ENCODE results near the gene BTBD9. TPM values are rescaled to one million over a fixed set of nuclear protein-coding genes. Genes with fewer than 3 reads are reported as not detected.

BTBD9 gene
- total RNA-seq, 4 donors from 2014 or later: 15.4 to 50.0 (median 21.9) TPM

- no peaks in the 10 kb centered on the region for H3K27me3 ChIP-seq
- H3K4me1 ChIP-seq: peaks cover 24% of the 10 kb centered on the region
- peaks cover 4% of the 10 kb centered on the region for H3K36me3 ChIP-seq
- 90% methylated on average over 1 of the region's 1 CpG for WGBS
- TF ChIP-seq CTCF (IDR thresholded peaks at IDR 0.05): no peak
- no peak for TF ChIP-seq POLR2AphosphoS5 (IDR thresholded peaks at IDR 0.05)
- no peak for TF ChIP-seq EP300 (IDR thresholded peaks at IDR 0.05)
- no peak for TF ChIP-seq POLR2A (IDR thresholded peaks at IDR 0.05)
- H3K4me3 ChIP-seq: no peak overlapping the region
- H3K27ac ChIP-seq: no peak overlapping the region
- no peak for DNase-seq (ENCODE audit: low spot score in 2 of 2)
- H3K9me3 ChIP-seq: no peaks in the 10 kb centered on the region
These were observed 493.0 kb downstream of the BTBD9 start for GRCh38 chr6:38146734-38147027.

GRCh38 chr6:38146021-38146733, 493.6 kb downstream of the BTBD9 start:
- Histone ChIP-seq H3K36me3 (peaks cover 4% of the 10 kb centered on the region), H3K27me3 (no peaks in the 10 kb centered on the region), H3K4me1 (peaks cover 24% of the 10 kb centered on the region), H3K27ac (no peak overlapping the region), H3K4me3 (no peak overlapping the region), H3K9me3 (no peaks in the 10 kb centered on the region)
- no peak for DNase-seq (ENCODE audit: low spot score in 2 of 2)
- TF ChIP-seq POLR2AphosphoS5 (IDR thresholded peaks at IDR 0.05): no peak
- TF ChIP-seq CTCF (IDR thresholded peaks at IDR 0.05): no peak
- TF ChIP-seq EP300 (IDR thresholded peaks at IDR 0.05): no peak
- no peak for TF ChIP-seq POLR2A (IDR thresholded peaks at IDR 0.05)
- 55% methylated on average over 8 of the region's 8 CpGs for WGBS

- TF ChIP-seq CTCF (IDR thresholded peaks at IDR 0.05) (no peak), EP300 (IDR thresholded peaks at IDR 0.05) (no peak), POLR2AphosphoS5 (IDR thresholded peaks at IDR 0.05) (no peak), POLR2A (IDR thresholded peaks at IDR 0.05) (no peak)
- H3K4me1 ChIP-seq: peaks cover 9% of the 10 kb centered on the region
- 91% methylated on average over 5 of the region's 5 CpGs for WGBS
- H3K27ac ChIP-seq: no peak overlapping the region
- H3K36me3 ChIP-seq: peaks cover 4% of the 10 kb centered on the region
- no peaks in the 10 kb centered on the region for H3K9me3 ChIP-seq
- H3K4me3 ChIP-seq: no peak overlapping the region
- H3K27me3 ChIP-seq: no peaks in the 10 kb centered on the region
- DNase-seq (ENCODE audit: low spot score in 2 of 2): no peak
These were observed 495.3 kb downstream of the BTBD9 start for GRCh38 chr6:38144365-38144945.

GRCh38 chr6:38143191-38144150, 496.3 kb downstream of the BTBD9 start:
- Histone ChIP-seq H3K4me1 (peaks cover 7% of the 10 kb centered on the region), H3K27ac (no peak overlapping the region), H3K36me3 (peaks cover 4% of the 10 kb centered on the region), H3K9me3 (no peaks in the 10 kb centered on the region), H3K4me3 (no peak overlapping the region), H3K27me3 (no peaks in the 10 kb centered on the region)
- WGBS: 72% methylated on average over 8 of the region's 8 CpGs
- no peak for DNase-seq (ENCODE audit: low spot score in 2 of 2)
- no peak for TF ChIP-seq CTCF (IDR thresholded peaks at IDR 0.05)
